HK-2 (cell line): Measurements from ENCODE around the gene TRMT44.

Source experiments
- DNase-seq: peaks from one replicate; pipeline ENCODE4 v3.0.0-alpha.2; 2018; ENCODE audit not compliant: unreplicated experiment

Gene TRMT44

DNA sequence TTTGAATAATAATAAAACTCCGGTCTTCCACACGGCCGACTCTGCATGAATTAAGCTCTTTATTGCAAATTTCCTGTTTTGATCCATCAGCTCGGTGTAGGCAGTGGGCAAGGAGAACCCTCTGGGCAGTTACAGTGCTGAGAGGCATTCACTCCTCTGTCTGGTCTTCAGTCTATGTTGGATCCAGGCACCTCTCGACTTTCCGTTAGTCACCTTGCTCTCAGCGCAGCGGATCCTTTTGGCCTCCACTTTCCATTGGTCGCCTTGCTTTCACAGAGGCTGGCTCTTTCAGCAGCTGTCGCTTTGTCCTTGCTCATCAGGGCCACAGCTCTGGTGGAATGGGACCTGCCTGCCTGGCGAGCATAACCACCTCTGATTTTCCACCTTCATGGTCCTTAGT is 52.9 kb downstream of the TRMT44 start:
- no peak for DNase-seq

DNA sequence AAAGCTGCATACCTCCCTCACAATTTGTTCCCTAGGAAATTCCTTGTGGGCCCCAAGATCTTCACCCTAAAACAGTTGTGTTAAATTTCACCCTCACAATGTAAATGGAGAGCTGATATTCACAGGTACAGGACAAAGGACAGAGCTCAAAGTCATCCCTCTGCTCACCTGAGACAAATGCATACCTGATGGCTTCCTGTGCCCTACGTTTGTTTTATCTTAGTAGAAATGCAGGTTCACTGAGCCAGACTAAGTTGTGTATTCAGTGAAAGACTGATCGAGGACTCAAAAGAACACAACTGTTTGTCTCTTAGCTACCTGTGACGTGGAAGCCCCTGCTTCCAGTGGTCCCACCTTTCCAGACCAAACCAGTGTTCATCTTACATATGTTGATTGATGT is 53.6 kb downstream of the TRMT44 start:
- DNase-seq: no peak

DNA sequence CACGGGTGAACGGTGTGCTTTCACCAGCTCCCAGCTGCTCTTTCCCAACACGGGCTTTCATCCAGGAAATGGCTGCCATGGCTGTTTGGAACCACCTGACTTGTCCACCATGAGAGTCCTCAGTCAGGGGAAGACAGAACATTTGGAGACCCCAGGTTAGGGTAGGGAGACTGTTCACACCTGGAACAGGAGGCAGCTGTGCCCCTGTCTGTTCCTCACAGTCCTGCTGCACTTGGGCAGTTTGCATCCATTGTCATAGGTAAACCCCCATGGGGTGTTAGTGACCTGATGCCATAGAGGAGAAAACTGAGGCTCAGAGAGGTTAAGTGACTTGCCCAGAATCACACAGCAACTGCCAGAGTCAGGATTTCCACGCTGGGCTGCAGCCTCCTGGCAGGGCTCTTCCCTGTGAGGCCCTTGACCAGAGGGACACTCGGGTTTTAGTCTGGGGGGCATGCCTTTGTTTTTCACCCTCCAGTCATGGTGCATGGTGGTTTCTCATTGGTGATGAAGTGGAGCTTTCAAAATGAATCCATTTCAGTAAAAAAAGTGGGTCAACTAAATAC is 54.5 kb downstream of the TRMT44 start:
- DNase-seq: no peak

DNA sequence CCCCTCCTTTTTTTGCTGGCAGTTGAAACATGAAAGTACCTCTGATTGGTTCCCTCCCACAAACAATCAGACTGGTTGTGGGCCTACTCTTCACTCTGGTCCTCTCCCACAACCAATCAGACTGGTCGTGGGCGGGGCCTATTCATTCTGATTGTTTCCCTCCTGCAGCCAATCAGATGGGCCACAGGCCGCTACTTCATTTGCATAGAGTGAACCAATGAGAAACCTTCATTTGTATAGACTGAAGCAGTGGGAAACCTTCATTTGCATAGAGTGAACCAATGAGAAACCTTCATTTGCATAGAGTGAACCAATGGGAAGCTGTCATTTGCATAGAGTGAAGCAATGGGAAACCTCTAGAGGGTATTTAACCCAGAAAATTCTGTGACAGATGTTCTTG is 55.2 kb downstream of the TRMT44 start:
- DNase-seq: no peak

DNA sequence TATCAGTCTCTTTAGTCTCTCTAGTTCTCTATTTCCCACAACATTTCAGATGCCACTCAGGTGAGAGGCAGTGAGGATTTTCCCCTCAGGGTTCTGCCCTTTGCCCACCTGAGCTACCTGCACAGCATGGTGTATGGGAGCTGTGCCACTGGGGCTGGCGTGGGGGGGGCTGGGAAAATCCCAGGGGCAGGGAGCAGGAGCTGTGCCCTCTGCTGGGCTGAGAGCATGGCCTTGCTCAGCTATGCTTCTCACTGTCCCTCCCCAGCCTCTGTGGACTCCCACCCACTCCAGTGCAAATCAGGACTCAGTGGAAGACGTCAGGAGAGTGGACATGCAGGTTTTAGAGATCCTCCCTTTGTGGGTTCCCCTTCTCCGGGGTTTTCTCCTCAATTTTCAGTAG is 57.2 kb downstream of the TRMT44 start:
- no peak for DNase-seq

DNA sequence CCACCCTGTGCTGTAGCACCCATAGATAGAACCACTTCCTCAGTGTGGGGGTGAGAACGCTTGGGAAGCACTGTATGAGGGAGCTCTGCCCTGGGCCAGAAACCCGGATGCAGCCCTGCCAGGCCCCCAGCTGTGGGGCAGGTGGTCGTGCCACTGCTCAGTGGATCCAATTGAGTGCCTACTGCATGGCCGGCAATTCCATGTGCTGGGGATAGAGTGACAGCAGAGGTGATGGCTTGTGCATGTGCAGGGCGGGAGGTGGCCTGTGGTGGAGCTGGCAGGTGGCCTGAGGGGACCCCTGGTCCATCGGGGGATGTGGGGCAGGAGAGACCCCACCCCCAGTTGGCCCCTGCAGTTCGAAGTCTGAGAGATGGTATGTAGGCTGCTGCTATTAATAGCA is 60.4 kb downstream of the TRMT44 start:
- no peak for DNase-seq

DNA sequence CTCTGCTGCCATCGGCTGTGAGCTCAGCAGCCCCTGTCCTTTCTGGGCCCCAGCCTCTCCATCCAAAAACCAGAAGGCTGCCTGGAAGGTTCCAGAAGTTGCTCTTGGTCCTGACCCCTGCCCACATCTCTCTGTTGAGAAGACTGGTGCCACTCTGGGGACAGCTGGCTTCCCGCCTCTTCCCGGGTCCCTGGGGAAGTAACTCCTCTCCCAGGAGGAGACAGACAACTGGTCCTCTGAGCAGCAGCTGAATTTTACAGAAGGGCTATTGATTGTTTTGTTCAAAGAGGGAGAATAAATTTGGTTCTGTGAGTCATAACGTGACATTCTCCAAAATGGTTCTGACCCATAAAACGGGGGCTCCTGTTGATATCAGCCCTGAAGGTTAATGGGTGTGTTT is 61.2 kb downstream of the TRMT44 start:
- no peak for DNase-seq

DNA sequence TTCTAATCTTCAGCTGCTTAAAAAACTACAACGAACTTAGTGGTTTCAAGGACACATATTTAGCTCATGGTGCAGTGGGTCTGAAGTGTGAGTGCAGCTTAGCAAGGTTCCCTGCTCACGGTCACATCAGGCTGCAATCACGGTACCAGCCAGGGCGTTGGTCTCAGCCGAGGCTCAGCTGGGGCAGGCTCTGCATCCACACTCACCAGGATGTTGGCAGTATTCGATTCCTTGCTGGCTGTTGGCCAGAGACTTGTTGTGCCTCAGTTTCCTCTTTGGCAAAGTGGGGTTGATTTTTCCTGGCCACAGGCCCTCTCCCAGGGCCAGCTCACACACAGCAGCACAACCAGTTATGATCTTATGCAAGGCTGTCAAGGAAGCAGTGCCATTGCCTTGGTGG is 61.8 kb downstream of the TRMT44 start:
- no peak for DNase-seq

DNA sequence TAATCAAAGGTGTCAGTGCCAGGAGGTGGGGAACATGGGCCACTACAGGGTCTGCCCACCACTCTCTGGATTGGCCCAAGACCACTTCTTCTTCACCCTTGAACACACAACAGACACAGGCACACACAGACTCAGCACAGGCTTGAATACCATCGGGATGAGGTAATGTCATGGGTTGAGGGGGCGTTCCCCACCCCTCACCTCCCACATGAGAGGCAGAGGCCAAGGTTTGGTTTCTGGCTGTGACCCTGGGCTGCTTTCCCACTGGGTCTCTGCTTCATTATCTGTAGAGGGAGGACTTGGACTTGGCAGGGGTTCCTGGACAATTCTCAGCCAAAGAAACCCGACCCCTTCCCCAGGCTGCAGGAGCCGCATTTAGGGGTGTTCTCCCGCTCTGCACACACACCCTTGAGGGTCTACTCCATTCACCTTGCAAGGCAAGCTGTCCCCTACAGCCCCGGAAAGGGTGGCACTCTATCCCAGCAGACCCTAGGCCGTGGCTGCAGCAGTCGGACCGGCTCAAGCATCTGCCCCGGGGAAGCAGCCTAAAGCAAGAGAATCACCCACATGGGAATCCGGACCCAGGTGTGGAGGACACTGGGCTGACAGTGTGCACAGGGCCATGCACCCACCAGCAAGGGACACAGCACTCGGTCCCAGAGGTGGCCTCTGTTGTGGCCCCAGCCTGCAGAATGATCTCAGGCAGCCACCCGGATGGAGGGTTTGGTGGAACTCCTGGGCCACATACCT is 62.4 kb downstream of the TRMT44 start:
- no peak for DNase-seq

DNA sequence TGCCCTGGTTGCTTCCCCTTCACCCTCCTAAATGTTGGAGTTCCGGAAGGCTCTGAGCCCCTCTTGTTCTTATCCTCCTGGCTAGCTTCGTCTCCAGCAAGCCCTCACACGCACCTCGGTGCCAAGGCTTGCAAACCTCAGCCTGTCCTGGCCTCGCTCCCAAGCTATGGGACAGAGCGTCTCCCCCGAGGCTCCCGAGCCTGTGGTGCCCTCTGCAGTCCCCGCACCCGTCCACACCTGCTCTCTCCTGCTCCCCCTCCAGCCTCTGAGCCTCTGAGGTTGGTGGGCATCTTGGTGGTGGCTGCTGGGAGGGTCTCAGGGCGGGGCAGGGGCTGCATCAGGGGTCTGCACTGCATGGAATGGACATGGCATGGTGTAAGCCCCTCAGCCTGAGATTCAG is 63.2 kb downstream of the TRMT44 start:
- DNase-seq: no peak

DNA sequence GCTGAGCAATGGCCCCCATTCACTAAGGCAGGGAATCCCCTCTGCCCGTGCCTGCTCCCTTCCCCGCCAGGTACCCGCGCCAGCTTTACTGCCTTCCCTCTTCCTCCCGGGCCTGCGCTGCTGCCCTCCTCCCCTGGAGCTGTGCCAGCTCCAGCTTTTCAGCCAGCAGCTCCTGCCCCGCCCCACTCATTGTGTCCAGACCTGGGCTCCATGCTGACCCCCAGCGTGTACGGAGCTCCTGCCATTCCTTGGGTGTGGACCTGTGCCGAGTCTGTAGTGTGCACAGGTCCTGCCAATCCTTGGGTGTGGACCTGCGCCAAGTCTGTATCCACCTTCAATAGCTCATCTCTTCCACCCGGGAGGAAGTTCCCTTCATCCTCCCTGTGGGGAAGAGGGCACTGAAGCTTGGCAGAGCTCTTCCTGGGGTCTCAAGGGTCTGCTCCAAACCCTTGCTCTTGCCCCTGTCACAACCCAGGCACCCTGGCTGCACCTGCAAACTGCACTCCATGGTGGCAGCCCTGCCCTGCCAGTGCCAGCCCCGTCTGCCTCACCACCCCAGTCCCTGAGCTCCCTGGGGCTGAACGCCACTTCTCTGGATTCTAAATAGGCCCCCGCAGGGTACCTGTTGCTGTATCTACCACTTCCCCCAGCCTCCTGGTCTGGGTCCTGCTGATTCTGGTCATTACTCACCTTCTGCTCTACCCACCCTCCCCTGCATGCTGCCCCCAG is 63.9 kb downstream of the TRMT44 start:
- no peak for DNase-seq

DNA sequence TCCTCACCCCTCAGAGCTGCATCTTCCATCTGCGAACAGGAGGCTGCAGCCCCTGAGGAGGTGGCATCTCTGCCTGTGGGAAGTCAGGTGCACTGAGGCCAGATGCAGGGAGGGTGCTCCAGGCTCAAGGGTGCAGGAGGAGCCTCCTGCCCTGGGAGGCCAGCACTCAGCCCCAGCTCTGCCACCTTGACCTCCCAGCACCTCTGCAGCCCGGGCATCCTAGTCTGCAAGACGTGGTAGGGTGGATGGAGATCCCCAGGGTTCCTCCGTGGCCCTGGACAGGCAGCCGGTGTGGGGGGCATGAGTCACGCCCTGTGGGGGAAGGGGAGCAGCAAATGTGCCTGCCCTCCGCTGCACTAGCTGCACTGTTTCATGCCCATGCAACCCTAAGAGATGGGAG is 64.7 kb downstream of the TRMT44 start:
- DNase-seq: no peak

DNA sequence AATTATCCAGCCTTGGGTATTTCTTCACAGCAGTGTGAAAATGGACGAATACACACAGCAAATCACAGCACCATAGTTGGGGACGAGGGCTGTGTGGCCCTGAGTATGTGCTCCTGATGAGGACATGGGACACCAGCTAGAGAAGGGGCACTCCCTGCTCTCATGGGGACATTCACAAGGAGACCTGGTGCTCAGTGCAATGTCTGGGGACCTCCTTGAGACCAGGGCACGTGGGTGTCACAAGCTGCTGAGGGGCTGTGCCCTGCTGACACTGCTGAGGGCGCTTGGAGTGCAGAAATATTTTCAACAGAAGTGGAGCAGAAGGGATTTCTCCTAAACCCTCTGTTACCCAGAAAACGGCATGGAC is 65.4 kb downstream of the TRMT44 start:
- no peak for DNase-seq

DNA sequence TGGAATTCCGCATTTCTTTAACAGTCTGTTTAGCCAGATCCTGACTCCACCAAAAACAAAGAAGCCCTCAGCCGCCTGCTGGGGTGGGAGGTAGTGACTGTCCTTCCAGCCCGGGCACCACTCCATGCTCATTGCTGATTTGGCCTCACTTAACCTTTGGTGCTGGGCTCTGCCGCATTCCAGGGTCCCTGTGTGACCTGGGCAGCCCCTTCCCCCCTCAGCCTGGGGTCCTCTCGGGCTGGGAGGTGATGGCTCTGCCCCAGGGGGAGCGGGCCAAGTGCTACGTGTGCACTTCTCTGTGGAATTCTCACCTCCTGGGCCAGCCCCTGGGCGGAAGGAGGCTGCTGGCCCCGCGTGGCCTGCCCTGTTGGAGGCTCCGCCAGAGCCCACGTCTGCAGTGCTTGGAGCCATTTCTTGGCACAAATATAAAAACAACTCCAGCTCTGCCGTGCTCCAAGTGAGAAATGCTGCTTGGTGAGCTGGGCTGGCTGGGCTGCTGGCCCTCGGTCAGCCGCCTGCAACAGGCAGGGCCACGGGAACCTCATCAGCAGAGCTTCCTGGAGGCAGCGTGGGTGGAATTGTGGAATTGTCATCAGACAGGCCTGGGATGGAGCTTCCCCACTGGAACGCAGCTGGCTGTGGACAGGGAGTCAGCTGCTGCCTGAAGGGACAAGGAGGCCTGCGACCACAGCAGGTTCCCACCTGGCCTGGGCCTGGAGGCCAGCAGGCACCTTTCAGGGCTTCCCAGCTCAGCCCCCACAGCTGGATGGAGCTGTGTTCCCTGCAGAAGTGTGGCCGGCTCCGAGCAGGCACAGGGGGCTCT is 66.0 kb downstream of the TRMT44 start:
- no peak for DNase-seq

DNA sequence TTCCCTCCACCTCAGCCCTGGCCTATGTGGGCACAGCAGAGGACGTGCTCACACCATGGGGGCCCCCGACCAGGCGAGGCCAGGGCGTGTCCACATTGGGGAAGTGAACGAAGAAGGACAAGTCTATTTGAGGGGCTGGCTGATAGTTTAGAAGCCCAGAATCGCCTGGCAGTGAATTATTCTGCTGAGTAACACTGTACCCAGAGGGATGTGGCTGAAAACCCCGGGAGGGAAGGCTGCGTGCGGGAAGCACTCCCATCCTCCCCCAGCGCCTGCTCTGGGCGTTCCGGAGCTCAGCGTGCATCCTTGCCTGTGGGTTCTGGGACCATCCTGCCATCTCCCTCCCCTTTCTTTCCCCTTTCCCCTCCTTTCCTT is 66.6 kb downstream of the TRMT44 start:
- DNase-seq: no peak

DNA sequence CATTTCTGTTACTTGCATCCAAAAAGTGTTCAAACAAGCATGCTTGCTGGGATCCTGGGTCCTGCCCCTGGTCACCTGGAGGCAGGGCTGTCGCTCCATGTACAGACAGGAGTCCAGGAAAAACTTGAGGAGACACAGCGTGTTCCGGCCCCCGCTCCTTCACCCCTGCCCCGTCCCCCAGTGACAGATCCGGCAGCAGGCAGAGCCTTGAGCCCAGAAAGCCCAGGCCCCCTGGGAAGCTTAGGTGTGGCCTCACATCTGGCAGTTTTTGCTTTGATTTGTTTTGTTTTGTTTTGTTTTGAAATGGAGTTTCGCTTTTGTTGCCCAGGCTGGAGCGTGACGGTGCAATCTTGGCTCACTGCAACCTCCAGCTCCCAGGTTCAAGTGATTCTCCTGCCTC is 67.0 kb downstream of the TRMT44 start:
- DNase-seq: no peak

DNA sequence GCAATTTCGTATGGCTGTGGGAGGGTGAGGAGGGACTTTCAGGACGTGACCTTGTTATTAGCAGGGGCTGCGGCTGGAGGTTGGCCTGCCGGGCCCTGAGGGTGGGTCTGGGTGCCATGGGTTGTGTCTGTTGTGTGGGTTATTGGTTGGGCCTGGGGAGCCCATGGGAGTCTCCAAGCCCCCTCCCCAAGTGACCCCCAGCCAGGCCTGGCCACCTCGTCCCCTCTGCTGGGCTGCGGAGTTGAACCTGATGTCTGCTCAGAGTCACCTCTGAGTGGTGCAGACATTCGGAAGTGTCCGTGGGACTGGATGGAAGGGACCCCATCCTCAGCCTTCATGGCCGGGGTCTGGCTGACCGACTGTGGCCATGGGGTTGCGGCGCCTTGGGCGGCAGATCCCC is 67.7 kb downstream of the TRMT44 start:
- DNase-seq: no peak

DNA sequence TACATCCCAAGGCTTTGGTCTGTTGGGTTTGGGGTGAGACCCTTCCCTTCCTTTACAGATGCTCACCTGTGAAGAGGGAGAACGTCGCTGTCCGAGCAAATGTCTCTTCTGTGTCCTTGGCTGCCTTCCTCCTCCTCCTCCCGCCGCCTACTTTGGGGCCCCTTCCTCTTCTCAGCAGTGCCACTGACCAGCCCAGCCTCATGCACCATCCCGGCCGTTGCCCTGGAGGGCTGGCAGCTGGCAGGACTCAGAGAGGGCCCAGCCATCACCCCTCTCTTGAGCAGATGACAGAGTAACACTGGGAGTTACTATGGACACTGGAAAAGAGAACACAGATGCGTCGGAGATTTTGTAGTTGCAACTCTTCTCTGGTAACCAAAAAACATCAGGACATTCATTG is 68.2 kb downstream of the TRMT44 start:
- DNase-seq: no peak

DNA sequence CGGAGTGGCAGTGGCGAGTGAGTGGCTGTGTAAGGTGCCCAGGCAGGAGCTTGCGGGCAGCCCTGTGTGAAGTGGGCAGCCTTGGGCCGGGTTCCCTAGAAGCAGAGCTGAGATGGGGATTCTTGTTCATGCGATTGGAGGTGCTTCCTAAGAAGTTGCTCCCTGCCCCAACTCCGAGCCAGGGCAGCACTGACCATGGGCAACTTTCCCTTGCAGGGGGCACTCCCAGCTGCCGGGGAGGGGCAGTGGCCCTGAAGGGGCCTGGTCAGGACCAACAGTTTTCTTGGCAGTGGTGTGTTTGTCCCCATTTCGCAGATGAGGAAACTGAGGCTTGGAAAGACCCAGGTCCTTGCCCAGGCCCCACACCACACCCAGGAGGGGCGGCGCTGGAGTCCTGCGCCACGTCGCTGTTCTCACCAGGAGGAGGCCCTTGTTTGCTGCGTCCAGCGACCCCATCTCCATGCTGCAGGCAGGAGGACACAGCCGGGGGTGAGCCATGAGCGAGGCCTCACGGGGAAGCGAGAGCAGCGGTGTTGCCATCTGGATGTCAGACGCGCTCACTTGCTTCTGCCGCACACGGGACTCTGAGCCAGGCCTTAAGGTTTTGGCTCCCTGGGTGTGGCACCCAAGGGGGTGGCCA is 68.9 kb downstream of the TRMT44 start:
- no peak for DNase-seq

DNA sequence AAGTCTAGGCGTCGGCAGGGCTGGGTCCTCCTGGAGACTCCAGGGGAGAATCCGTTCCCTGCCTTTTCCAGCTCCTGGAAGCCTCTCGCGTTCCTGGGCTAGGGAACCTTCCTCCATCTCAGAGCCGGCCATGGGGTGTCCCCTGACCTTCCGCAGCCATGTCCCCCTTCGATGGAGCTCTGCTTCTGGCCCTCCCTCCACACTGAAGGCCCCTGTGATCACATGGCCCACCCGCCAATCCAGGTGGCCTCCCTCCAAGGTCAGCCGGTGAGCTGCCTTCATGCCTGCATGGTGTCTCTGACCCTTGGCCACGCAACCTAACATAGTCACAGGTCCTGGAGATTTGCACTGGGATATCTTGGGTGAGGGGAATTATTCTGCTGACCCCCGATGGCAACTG is 69.6 kb downstream of the TRMT44 start:
- no peak for DNase-seq

DNA sequence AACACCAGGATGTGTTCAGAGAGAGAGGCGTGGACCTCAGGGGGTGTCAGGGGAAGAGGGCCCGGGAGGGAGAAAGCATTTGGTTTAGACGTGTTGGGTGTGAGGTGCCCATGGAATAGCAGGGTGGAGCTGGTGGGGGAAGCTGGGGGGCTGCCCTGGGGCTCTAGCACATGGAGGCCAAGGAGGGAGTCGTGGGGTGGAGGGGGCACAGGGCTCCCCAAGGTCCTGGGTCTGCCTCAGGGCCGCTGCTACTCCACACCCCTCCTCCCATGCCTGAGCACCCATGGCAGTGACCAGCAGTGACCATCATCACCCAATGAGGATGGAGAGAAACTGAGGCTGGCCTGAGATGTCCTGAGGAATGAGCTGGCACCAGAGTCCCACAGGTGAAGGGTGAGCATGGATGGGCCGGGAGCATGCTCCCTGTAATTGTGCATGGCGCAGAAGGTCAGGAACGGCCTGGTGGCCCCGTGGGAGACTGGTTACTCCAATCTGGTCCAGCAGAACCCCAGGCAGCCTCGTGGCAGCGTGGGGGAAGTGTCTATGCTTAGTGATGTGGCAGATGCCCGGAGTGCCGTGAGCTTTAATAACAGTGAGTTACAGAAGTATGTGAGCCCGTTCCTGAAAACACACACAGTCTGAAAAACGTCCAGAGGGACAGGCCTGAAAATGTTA is 70.2 kb downstream of the TRMT44 start:
- no peak for DNase-seq

DNA sequence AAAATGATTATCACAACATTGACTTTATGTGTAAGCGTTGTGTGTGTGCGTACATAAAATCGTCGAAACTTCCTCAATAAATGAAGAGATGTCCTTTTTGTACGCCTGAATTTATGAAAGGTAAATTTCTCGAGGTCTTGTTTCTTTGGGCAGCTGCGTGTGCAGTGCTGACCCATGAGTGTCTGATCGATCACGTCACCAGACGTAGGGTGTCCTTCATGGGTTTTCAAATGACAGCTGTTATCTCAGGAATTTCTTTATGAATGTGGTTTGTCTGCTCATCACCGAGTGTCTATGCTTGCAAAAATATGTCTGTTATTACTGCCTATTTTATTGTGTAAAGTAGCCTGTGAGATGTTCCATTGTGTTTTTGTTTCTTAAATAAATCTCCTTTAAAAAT is 71.9 kb downstream of the TRMT44 start:
- no peak for DNase-seq
